NB4 (cell line): ENCODE results near the gene AUTS2.

ENCODE experiments used
- DNase-seq: peaks from one replicate; pipeline ENCODE4 v3.0.0; 2010; ENCODE audit warnings: low read depth
- H3K4me3 ChIP-seq: one replicate; pipeline ENCODE4 v1.5.1; 2011; ENCODE audit warnings: mild to moderate bottlenecking, low read depth, low read length, moderate library complexity
- CTCF ChIP-seq: IDR thresholded peaks from one replicate; pipeline ENCODE4 v1.5.1; 2012; ENCODE audit warnings: low read depth, low read length
- MAX ChIP-seq: IDR thresholded peaks from 2 replicates; pipeline ENCODE4 v1.6.1; 2011; ENCODE audit warnings: low read depth, low read length
- MYC ChIP-seq: IDR thresholded peaks from 2 replicates; pipeline ENCODE4 v1.6.1; 2011; ENCODE audit warnings: low read depth, low read length
- POLR2A ChIP-seq: IDR thresholded peaks from 2 replicates; pipeline ENCODE4 v1.6.1; 2011; ENCODE audit warnings: mild to moderate bottlenecking; ENCODE audit not compliant: insufficient read length; ENCODE audit errors: extremely low read depth

AUTS2 gene

GRCh38 chr7:70063927-70064326 lies 465.7 kb downstream of the AUTS2 start:
- TF ChIP-seq CTCF = no peak
- TF ChIP-seq MYC = no peak
- no peak for TF ChIP-seq POLR2A
- no peak for DNase-seq
- no peak overlapping the region for H3K4me3 ChIP-seq

GRCh38 chr7:70066844-70067243 lies 468.6 kb downstream of the AUTS2 start:
- no peak for DNase-seq
- H3K4me3 ChIP-seq = no peak overlapping the region
- TF ChIP-seq POLR2A = no peak
- no peak for TF ChIP-seq CTCF
- no peak for TF ChIP-seq MAX
- no peak for TF ChIP-seq MYC

- no peak for DNase-seq
- H3K4me3 ChIP-seq = no peak overlapping the region
- TF ChIP-seq MAX (no peak), MYC (no peak), POLR2A (no peak), CTCF (no peak)
These were observed 470.3 kb downstream of the AUTS2 start for GRCh38 chr7:70068531-70068930.

GRCh38 chr7:70069977-70070376 lies 471.7 kb downstream of the AUTS2 start:
- DNase-seq = no peak
- H3K4me3 ChIP-seq = no peak overlapping the region
- TF ChIP-seq MAX (no peak), POLR2A (no peak), CTCF (no peak), MYC (no peak)

GRCh38 chr7:70071766-70072165 lies 473.5 kb downstream of the AUTS2 start:
- no peak for DNase-seq
- no peak overlapping the region for H3K4me3 ChIP-seq
- TF ChIP-seq CTCF (no peak), MYC (no peak), POLR2A (no peak), MAX (no peak)

- DNase-seq = no peak
- H3K4me3 ChIP-seq = no peak overlapping the region
- TF ChIP-seq POLR2A (no peak), MAX (no peak), CTCF (no peak), MYC (no peak)
These were observed 473.9 kb downstream of the AUTS2 start for GRCh38 chr7:70072220-70072619.
